Measurements from ENCODE around the gene LRRIQ1. TPM values are rescaled to one million over a fixed set of nuclear protein-coding genes. Genes with fewer than 3 reads are reported as not detected.

The LRRIQ1 gene
- total and polyA plus RNA-seq, 4 donors = 0.05 to 0.08 TPM; not detected in 2

- TF ChIP-seq HNF4A (conservative IDR thresholded peaks at IDR 0.05) (no peak), YY1 (IDR thresholded peaks at IDR 0.05) (no peak), ZBTB33 (IDR thresholded peaks at IDR 0.05) (no peak), JUND (IDR thresholded peaks at IDR 0.05) (no peak), EGR1 (IDR thresholded peaks at IDR 0.05; ENCODE audit: low read depth in 2 of 2) (no peak), ATF3 (IDR thresholded peaks at IDR 0.05) (no peak), REST (IDR thresholded peaks at IDR 0.05) (no peak), GABPA (IDR thresholded peaks at IDR 0.05 in 1 of 2, conservative IDR thresholded peaks at IDR 0.05 in 1 of 2) (no peak), HNF4G (IDR thresholded peaks at IDR 0.05) (no peak), RAD21 (IDR thresholded peaks at IDR 0.05) (no peak), SP1 (IDR thresholded peaks at IDR 0.05) (no peak), FOXA2 (IDR thresholded peaks at IDR 0.05) (no peak)
- Histone ChIP-seq H3K4me3 (ENCODE audit: low read depth in 1 of 3, low read length in 3 of 3) (no peak overlapping the region), H3K27me3 (ENCODE audit: control insufficient read depth in 4 of 4, insufficient read depth in 4 of 4, low read length in 3 of 4) (no peaks in the 10 kb centered on the region), H3K27ac (ENCODE audit: low read depth in 1 of 2, low read length in 2 of 2) (no peak overlapping the region), H3K9me3 (ENCODE audit: control insufficient read depth in 4 of 4, low read length in 3 of 4) (no peaks in the 10 kb centered on the region), H3K4me1 (ENCODE audit: control insufficient read depth in 4 of 4, insufficient read depth in 4 of 4, low read length in 3 of 4) (no peaks in the 10 kb centered on the region), H3K9ac (ENCODE audit: low read depth in 1 of 2, low read length in 2 of 2) (no peak overlapping the region), H3K36me3 (ENCODE audit: control insufficient read depth in 4 of 4, insufficient read depth in 3 of 4, low read depth in 1 of 4, low read length in 3 of 4) (no peaks in the 10 kb centered on the region)
- WGBS = 71% methylated on average over 3 of the region's 3 CpGs
- no peak for DNase-seq (ENCODE audit: low spot score)
Measured at GRCh38 chr12:85186236-85186635, 150.1 kb downstream of the LRRIQ1 start.

- Histone ChIP-seq H3K4me1 (ENCODE audit: control insufficient read depth in 4 of 4, insufficient read depth in 4 of 4, low read length in 3 of 4) (no peaks in the 10 kb centered on the region), H3K4me3 (ENCODE audit: low read depth in 1 of 3, low read length in 3 of 3) (no peak overlapping the region), H3K27ac (ENCODE audit: low read depth in 1 of 2, low read length in 2 of 2) (no peak overlapping the region), H3K27me3 (ENCODE audit: control insufficient read depth in 4 of 4, insufficient read depth in 4 of 4, low read length in 3 of 4) (no peaks in the 10 kb centered on the region), H3K9ac (ENCODE audit: low read depth in 1 of 2, low read length in 2 of 2) (no peak overlapping the region), H3K36me3 (ENCODE audit: control insufficient read depth in 4 of 4, insufficient read depth in 3 of 4, low read depth in 1 of 4, low read length in 3 of 4) (no peaks in the 10 kb centered on the region), H3K9me3 (ENCODE audit: control insufficient read depth in 4 of 4, low read length in 3 of 4) (no peaks in the 10 kb centered on the region)
- no peak for TF ChIP-seq HNF4G (IDR thresholded peaks at IDR 0.05)
- TF ChIP-seq MAX (IDR thresholded peaks at IDR 0.05) = no peak
- TF ChIP-seq CTCF (IDR thresholded peaks at IDR 0.05; ENCODE audit: low read depth, low read length, missing input control) = no peak
- no peak for TF ChIP-seq NR2F2 (IDR thresholded peaks at IDR 0.05)
- no peak for TF ChIP-seq TAF1 (conservative IDR thresholded peaks at IDR 0.05)
- no peak for TF ChIP-seq JUND (IDR thresholded peaks at IDR 0.05)
- no peak for TF ChIP-seq RXRA (IDR thresholded peaks at IDR 0.05)
- no peak for TF ChIP-seq YY1 (IDR thresholded peaks at IDR 0.05)
- WGBS = 85% methylated on average over 3 of the region's 3 CpGs
- no peak for DNase-seq (ENCODE audit: low spot score)
Measured at GRCh38 chr12:85188619-85189018, 152.5 kb downstream of the LRRIQ1 start.

Data from liver (tissue), 9 donors.